Testis (tissue), 2 donors: Measurements from ENCODE around the gene FBXL7.

Experiments used
- POLR2A ChIP-seq: fragments of 450-650 bp; IDR thresholded peaks from one replicate; pipeline ENCODE4 v1.6.1; 2017; ENCODE audit warnings: antibody characterized with exemption, mild to moderate bottlenecking, moderate library complexity
- TF ChIP-seq, protein P1 (sequence below), 3 experiments: fragments of 450-650 bp in 2 of 3; fragments of 200-600 bp in 1 of 3; sonication (generic) in 1 of 3; IDR thresholded peaks; one replicate each; pipeline ENCODE4 v1.5.1; 2016 to 2019; ENCODE audit warnings: antibody characterized with exemption in 3 of 3, mild to moderate bottlenecking in 2 of 3, moderate library complexity in 1 of 3

DNA sequence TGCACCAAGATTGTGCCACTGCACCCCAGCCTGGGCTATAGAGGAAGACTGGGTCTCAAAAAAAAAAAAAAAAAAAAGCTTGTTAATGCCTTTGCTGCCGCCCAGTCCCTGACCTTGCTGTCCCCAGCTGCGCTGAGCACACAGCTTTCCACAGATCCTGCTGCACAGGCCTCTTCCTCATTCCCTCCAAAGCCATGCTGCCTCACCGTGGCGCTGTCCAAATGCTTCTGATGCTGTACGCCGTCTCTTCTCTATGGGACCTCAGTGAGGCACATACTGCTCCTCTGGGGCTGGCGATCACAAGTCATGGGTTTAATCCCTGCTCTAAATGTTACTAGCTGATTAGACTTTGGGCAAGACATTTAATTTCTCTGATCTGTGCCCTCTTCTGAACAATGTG is 234.1 kb downstream of the FBXL7 start:
- TF ChIP-seq POLR2A: no peak
- TF ChIP-seq, protein P1, sequence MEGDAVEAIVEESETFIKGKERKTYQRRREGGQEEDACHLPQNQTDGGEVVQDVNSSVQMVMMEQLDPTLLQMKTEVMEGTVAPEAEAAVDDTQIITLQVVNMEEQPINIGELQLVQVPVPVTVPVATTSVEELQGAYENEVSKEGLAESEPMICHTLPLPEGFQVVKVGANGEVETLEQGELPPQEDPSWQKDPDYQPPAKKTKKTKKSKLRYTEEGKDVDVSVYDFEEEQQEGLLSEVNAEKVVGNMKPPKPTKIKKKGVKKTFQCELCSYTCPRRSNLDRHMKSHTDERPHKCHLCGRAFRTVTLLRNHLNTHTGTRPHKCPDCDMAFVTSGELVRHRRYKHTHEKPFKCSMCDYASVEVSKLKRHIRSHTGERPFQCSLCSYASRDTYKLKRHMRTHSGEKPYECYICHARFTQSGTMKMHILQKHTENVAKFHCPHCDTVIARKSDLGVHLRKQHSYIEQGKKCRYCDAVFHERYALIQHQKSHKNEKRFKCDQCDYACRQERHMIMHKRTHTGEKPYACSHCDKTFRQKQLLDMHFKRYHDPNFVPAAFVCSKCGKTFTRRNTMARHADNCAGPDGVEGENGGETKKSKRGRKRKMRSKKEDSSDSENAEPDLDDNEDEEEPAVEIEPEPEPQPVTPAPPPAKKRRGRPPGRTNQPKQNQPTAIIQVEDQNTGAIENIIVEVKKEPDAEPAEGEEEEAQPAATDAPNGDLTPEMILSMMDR (IDR thresholded peaks at IDR 0.05): no peak
